HL-60 (cell line): Measurements from ENCODE around the gene OR10A2.

Experiments used
- DNase-seq, 2 experiments: peaks; one replicate each; pipeline ENCODE4 v3.0.0-alpha.2; 2010 to 2020; ENCODE audit warnings: low read depth in 1 of 2, low spot score in 1 of 2
- H3K27ac ChIP-seq: fragments of 250-450 bp; sonication (Bioruptor Pico); replicated peaks from 2 replicates; pipeline ENCODE4 v1.5.1; 2020; ENCODE audit warnings: mild to moderate bottlenecking, moderate library complexity
- H3K27me3 ChIP-seq: fragments of 250-450 bp; sonication (Bioruptor Pico); 2 replicates; pipeline ENCODE4 v1.5.1; 2021; ENCODE audit warnings: mild to moderate bottlenecking, moderate library complexity; ENCODE audit not compliant: insufficient read depth, poor library complexity, severe bottlenecking
- H3K4me3 ChIP-seq: replicated peaks from 2 replicates; pipeline ENCODE4 v1.5.1; 2011; ENCODE audit warnings: mild to moderate bottlenecking, control low read depth, low read length; ENCODE audit not compliant: insufficient read depth
- CTCF ChIP-seq: IDR thresholded peaks from one replicate; pipeline ENCODE4 v1.5.1; 2011; ENCODE audit warnings: low read length, control low read depth, inconsistent platforms; ENCODE audit not compliant: insufficient read depth
- GABPA ChIP-seq: IDR thresholded peaks from 2 replicates; pipeline ENCODE4 v1.6.1; 2012; ENCODE audit warnings: low read depth
- POLR2AphosphoS5 ChIP-seq: IDR thresholded peaks from 2 replicates; pipeline ENCODE4 v1.6.1; 2012; ENCODE audit warnings: low read depth
- REST ChIP-seq: IDR thresholded peaks from 2 replicates; pipeline ENCODE4 v1.6.1; 2012; ENCODE audit warnings: low read depth; ENCODE audit not compliant: insufficient replicate concordance
- SPI1 ChIP-seq: IDR thresholded peaks from 2 replicates; pipeline ENCODE4 v1.6.1; 2012; ENCODE audit warnings: low read depth, mild to moderate bottlenecking, borderline replicate concordance

OR10A2 gene

GRCh38 chr11:6824136-6824823, 38.6 kb upstream of the OR10A2 start:
- no peak for DNase-seq
- Histone ChIP-seq H3K27ac (no peak overlapping the region), H3K27me3 (no peaks in the 10 kb centered on the region), H3K4me3 (no peak overlapping the region)
- no peak for TF ChIP-seq GABPA
- TF ChIP-seq POLR2AphosphoS5: no peak
- TF ChIP-seq CTCF: no peak
- TF ChIP-seq SPI1: no peak
- TF ChIP-seq REST: no peak

- DNase-seq: no peak
- H3K27ac ChIP-seq: no peak overlapping the region
- TF ChIP-seq REST (no peak), POLR2AphosphoS5 (no peak), GABPA (no peak), CTCF (no peak), SPI1 (no peak)
- H3K4me3 ChIP-seq: no peak overlapping the region
- no peaks in the 10 kb centered on the region for H3K27me3 ChIP-seq
These were observed 37.6 kb upstream of the OR10A2 start for GRCh38 chr11:6825231-6825744.

GRCh38 chr11:6828103-6828502, 34.8 kb upstream of the OR10A2 start:
- H3K27me3 ChIP-seq: no peaks in the 10 kb centered on the region
- no peak overlapping the region for H3K27ac ChIP-seq
- TF ChIP-seq SPI1: no peak
- no peak for TF ChIP-seq POLR2AphosphoS5
- no peak for TF ChIP-seq REST
- TF ChIP-seq GABPA: no peak
- no peak for TF ChIP-seq CTCF
- no peak for DNase-seq
- H3K4me3 ChIP-seq: no peak overlapping the region
